ENCODE data around the gene RFXANK. TPM values are rescaled to one million over a fixed set of nuclear protein-coding genes. Genes with fewer than 3 reads are reported as not detected.

Gene RFXANK
- total and polyA plus RNA-seq, 9 of the 15 experiments (the other 6 are each of a cell fraction or from before 2014, with no cell fraction given) = 68.6 to 181 (median 150) TPM

DNA sequence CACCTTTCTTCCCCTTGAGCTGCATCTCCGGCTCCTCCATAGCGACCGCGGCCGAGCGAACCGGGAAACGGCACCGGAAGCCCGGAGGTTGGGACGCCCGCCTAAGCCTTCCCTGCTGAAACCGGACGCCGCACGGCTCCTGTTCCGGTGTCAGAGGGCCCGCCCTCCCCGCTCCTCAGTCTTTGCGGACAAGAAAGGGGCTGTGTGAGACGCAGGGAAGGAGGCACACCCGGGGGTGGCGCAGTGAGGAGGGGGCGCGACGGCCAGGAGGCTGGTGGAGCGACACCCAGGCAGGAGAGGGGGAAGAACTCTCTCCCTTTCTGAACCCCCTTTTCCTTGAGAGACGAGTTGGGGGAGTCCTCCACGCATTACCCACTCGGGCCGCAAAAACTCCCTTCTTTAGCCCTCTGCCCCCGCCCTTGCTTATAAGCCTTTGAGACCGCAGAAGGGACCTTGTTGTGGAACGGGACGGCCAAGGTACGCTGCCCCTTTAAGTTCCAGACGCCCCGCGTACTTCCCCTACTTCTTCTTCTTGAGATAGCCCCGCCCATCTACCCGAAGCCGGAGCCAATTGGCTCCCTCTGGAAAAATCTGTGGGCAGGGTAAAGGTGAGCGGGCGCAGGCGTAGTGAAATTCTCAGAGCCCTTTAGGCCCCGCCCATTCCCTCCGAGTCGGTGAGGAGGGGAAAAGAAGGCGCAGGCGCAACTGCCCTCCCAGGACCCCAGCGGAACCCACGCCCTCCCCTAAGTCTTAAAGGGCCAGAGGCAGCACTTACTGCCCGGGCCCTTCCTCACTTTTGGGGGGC is at the start of gene RFXANK, which contains the start of gene BORCS8 (continued):
- TF ChIP-seq, protein P1, sequence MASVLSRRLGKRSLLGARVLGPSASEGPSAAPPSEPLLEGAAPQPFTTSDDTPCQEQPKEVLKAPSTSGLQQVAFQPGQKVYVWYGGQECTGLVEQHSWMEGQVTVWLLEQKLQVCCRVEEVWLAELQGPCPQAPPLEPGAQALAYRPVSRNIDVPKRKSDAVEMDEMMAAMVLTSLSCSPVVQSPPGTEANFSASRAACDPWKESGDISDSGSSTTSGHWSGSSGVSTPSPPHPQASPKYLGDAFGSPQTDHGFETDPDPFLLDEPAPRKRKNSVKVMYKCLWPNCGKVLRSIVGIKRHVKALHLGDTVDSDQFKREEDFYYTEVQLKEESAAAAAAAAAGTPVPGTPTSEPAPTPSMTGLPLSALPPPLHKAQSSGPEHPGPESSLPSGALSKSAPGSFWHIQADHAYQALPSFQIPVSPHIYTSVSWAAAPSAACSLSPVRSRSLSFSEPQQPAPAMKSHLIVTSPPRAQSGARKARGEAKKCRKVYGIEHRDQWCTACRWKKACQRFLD (CRISPR knock-in tag; IDR thresholded peaks at IDR 0.05) = no peak
- TF ChIP-seq, protein P2, sequence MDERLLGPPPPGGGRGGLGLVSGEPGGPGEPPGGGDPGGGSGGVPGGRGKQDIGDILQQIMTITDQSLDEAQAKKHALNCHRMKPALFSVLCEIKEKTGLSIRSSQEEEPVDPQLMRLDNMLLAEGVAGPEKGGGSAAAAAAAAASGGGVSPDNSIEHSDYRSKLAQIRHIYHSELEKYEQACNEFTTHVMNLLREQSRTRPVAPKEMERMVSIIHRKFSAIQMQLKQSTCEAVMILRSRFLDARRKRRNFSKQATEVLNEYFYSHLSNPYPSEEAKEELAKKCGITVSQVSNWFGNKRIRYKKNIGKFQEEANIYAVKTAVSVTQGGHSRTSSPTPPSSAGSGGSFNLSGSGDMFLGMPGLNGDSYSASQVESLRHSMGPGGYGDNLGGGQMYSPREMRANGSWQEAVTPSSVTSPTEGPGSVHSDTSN (CRISPR knock-in tag; IDR thresholded peaks at IDR 0.05; ENCODE audit: low read depth) = no peak
- TF ChIP-seq, protein P2 (tag; conservative IDR thresholded peaks at IDR 0.05; ENCODE audit: low read depth) = no peak
- TF ChIP-seq ZEB2 (IDR thresholded peaks at IDR 0.05) (peak; percentile 99), EGR1 (conservative IDR thresholded peaks at IDR 0.05) (peak; percentile 60), C11orf30 (IDR thresholded peaks at IDR 0.05; ENCODE audit: low read depth) (peak; percentile 99), TCF3 (CRISPR knock-in tag; IDR thresholded peaks at IDR 0.05) (no peak; the same call in 1 of the 2 replicates), MTA1 (IDR thresholded peaks at IDR 0.05; ENCODE audit: borderline replicate concordance) (0 out of 2 replicates have a peak, but pooled peaks have one; percentile 16), DIDO1 (tag; IDR thresholded peaks at IDR 0.05; ENCODE audit: low read depth) (peak; percentile 87), FOXA3 (CRISPR knock-in tag; conservative IDR thresholded peaks at IDR 0.05 in 1 of 2, IDR thresholded peaks at IDR 0.05 in 1 of 2) (peak in 1 of 2 experiments; percentile 66; a peak in 1 of 4 replicates), RBM39 (optimal IDR thresholded peaks at IDR 0.05; ENCODE audit: low read depth, low read length) (no peak), PPARD (CRISPR knock-in tag; IDR thresholded peaks at IDR 0.05) (no peak)
- TF ChIP-seq, protein P3, sequence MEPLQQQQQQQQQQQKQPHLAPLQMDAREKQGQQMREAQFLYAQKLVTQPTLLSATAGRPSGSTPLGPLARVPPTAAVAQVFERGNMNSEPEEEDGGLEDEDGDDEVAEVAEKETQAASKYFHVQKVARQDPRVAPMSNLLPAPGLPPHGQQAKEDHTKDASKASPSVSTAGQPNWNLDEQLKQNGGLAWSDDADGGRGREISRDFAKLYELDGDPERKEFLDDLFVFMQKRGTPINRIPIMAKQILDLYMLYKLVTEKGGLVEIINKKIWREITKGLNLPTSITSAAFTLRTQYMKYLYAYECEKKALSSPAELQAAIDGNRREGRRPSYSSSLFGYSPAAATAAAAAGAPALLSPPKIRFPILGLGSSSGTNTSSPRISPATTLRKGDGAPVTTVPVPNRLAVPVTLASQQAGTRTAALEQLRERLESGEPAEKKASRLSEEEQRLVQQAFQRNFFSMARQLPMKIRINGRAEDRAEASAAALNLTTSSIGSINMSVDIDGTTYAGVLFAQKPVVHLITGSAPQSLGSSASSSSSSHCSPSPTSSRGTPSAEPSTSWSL (CRISPR knock-in tag; IDR thresholded peaks at IDR 0.05; ENCODE audit: borderline replicate concordance) = no peak
- TF ChIP-seq, protein P4, sequence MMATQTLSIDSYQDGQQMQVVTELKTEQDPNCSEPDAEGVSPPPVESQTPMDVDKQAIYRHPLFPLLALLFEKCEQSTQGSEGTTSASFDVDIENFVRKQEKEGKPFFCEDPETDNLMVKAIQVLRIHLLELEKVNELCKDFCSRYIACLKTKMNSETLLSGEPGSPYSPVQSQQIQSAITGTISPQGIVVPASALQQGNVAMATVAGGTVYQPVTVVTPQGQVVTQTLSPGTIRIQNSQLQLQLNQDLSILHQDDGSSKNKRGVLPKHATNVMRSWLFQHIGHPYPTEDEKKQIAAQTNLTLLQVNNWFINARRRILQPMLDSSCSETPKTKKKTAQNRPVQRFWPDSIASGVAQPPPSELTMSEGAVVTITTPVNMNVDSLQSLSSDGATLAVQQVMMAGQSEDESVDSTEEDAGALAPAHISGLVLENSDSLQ (IDR thresholded peaks at IDR 0.05) = peak; percentile 27; the same call in 1 of the 2 replicates
- TF ChIP-seq, protein P5, sequence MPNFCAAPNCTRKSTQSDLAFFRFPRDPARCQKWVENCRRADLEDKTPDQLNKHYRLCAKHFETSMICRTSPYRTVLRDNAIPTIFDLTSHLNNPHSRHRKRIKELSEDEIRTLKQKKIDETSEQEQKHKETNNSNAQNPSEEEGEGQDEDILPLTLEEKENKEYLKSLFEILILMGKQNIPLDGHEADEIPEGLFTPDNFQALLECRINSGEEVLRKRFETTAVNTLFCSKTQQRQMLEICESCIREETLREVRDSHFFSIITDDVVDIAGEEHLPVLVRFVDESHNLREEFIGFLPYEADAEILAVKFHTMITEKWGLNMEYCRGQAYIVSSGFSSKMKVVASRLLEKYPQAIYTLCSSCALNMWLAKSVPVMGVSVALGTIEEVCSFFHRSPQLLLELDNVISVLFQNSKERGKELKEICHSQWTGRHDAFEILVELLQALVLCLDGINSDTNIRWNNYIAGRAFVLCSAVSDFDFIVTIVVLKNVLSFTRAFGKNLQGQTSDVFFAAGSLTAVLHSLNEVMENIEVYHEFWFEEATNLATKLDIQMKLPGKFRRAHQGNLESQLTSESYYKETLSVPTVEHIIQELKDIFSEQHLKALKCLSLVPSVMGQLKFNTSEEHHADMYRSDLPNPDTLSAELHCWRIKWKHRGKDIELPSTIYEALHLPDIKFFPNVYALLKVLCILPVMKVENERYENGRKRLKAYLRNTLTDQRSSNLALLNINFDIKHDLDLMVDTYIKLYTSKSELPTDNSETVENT (CRISPR knock-in tag; IDR thresholded peaks at IDR 0.05) = peak; percentile 44; the same call in 1 of the 2 replicates
- TF ChIP-seq, protein P6, sequence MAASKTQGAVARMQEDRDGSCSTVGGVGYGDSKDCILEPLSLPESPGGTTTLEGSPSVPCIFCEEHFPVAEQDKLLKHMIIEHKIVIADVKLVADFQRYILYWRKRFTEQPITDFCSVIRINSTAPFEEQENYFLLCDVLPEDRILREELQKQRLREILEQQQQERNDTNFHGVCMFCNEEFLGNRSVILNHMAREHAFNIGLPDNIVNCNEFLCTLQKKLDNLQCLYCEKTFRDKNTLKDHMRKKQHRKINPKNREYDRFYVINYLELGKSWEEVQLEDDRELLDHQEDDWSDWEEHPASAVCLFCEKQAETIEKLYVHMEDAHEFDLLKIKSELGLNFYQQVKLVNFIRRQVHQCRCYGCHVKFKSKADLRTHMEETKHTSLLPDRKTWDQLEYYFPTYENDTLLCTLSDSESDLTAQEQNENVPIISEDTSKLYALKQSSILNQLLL (CRISPR knock-in tag; IDR thresholded peaks at IDR 0.05; ENCODE audit: borderline replicate concordance) = no peak

Data from K562 (cell line).